ENCODE data around the gene XPA. TPM values are rescaled to one million over a fixed set of nuclear protein-coding genes. Genes with fewer than 3 reads are reported as not detected.
A peak's percentile ranks its signal among the peaks of the same experiment; 100 is the strongest.

XPA gene
- total RNA-seq, 1 donor from 2014 or later = 13.7 TPM

DNA sequence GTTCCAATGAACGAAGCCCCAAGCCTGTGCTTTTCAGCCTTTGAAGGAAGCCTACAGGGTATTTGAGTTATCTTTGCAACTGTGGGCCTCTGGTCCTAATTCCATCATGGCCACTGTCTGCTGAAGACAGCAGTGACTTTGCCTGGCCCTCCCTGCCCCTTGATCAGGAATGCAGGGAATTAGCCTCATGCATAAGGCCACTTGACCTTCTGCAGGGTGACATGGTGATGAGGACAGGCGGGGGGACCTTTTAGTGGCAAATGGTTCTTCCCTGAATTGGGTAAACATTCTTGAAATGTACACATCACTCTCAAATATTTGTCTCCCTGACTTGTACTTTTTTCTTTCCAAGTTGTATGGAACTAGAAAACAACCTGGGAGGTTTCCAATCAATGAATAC is 25.2 kb upstream of the XPA start:
- no peak for DNase-seq (ENCODE audit: extremely low spot score, unreplicated experiment)
- TF ChIP-seq, protein P1, sequence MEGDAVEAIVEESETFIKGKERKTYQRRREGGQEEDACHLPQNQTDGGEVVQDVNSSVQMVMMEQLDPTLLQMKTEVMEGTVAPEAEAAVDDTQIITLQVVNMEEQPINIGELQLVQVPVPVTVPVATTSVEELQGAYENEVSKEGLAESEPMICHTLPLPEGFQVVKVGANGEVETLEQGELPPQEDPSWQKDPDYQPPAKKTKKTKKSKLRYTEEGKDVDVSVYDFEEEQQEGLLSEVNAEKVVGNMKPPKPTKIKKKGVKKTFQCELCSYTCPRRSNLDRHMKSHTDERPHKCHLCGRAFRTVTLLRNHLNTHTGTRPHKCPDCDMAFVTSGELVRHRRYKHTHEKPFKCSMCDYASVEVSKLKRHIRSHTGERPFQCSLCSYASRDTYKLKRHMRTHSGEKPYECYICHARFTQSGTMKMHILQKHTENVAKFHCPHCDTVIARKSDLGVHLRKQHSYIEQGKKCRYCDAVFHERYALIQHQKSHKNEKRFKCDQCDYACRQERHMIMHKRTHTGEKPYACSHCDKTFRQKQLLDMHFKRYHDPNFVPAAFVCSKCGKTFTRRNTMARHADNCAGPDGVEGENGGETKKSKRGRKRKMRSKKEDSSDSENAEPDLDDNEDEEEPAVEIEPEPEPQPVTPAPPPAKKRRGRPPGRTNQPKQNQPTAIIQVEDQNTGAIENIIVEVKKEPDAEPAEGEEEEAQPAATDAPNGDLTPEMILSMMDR (conservative IDR thresholded peaks at IDR 0.05) = no peak
- H3K9me3 Mint-ChIP-seq = peaks cover 11% of the 10 kb centered on the region
- peaks cover 28% of the 10 kb centered on the region for H3K27me3 Mint-ChIP-seq
- H3K27ac Mint-ChIP-seq = no peak overlapping the region
- H3K4me1 Mint-ChIP-seq (ENCODE audit: unreplicated experiment) = no peaks in the 10 kb centered on the region
- no peak overlapping the region for H3K4me3 Mint-ChIP-seq
- H3K36me3 Mint-ChIP-seq = no peaks in the 10 kb centered on the region

DNA sequence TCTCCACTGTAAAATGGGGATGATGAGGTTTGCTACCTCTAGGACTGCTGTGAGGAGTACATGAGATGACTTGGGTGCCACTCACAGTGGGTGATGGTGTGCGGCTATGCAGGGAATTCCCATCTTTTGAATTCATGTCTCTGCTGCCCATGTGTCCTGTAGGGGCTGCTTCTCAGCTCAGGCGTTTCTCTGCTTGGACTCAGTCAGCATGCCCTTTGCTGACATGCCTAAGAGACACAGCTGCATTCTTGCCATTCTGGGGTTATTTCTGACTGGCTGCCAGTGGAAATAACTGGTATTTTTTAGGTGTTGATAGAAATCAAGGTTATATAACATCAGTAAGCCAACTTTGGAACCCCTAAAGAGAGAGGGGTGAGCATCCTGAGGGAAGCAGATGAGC is 24.3 kb upstream of the XPA start:
- DNase-seq (ENCODE audit: extremely low spot score, unreplicated experiment) = no peak
- Mint-ChIP-seq H3K4me1 (ENCODE audit: unreplicated experiment) (no peaks in the 10 kb centered on the region), H3K4me3 (no peak overlapping the region), H3K36me3 (no peaks in the 10 kb centered on the region), H3K9me3 (peaks cover 11% of the 10 kb centered on the region), H3K27me3 (peaks cover 27% of the 10 kb centered on the region), H3K27ac (no peak overlapping the region)
- TF ChIP-seq, protein P1 (conservative IDR thresholded peaks at IDR 0.05) = no peak

DNA sequence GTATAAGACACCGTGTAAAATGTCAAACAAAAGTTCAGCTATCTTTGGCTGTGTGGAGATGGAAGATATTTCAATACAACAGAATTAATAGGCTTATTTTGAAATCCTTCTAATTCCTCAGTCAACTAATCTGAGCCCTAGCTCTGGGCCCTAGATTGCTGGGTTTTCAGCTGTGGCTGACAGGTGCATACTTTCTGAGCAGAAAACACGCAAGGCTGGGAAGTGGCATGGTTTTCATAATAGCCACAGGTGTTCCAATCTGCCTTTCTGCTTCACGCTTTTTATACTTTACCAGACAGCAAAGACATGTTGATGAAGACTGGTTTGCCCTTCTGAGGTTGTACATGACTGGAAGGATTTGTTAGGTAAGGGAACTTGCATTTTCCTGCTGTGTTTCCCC is 20.7 kb upstream of the XPA start:
- Mint-ChIP-seq H3K27ac (no peak overlapping the region), H3K9me3 (peaks cover 11% of the 10 kb centered on the region), H3K4me1 (ENCODE audit: unreplicated experiment) (no peaks in the 10 kb centered on the region), H3K36me3 (no peaks in the 10 kb centered on the region), H3K4me3 (no peak overlapping the region), H3K27me3 (peaks cover 23% of the 10 kb centered on the region)
- DNase-seq (ENCODE audit: extremely low spot score, unreplicated experiment) = no peak
- TF ChIP-seq, protein P1 (conservative IDR thresholded peaks at IDR 0.05) = no peak

DNA sequence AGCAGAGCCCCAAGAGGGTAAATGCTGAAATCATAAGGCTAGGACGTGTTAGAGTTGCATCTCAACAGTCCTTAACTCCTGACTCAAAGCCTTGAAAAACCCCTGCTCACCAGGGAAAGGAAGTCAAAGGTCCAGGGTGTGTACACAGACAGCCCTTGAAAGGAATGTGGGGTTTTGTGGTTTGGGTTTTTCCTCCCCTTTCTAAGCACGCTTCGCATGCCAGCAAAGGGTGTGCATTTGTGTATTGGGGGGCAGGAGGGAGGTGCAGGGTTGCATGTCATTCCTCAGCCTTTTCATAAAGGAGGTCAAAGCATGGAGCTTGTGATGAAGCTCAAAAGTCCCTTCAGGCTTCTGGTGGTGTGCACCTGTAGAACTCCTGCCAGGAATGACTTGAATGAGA is 17.3 kb upstream of the XPA start:
- Mint-ChIP-seq H3K9me3 (peaks cover 6% of the 10 kb centered on the region), H3K4me3 (no peak overlapping the region), H3K27ac (peak overlapping the region; percentile 59), H3K27me3 (peaks cover 29% of the 10 kb centered on the region), H3K36me3 (no peaks in the 10 kb centered on the region), H3K4me1 (ENCODE audit: unreplicated experiment) (peaks cover 8% of the 10 kb centered on the region)
- TF ChIP-seq, protein P1 (conservative IDR thresholded peaks at IDR 0.05) = no peak
- DNase-seq (ENCODE audit: extremely low spot score, unreplicated experiment) = no peak

DNA sequence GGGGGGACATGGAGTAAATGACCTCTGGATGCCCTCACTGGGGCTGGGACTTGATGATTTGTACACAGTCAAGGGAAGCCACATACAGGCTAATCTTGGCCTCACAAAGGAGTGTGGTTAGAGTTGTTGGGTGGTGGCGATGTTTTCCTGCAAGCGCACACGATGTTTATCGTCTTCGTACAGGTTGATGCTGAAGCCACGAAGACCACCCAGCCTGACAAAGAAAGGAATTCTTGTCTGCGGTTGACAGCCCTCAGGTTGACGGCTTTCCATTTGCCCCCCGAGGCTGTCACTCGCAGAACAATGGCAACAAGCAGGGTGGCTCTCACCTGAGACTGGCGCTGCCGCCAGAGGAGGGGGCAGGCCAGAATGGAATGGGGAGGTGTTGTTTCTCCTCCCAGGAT is 14.1 kb upstream of the XPA start:
- TF ChIP-seq, protein P1 (conservative IDR thresholded peaks at IDR 0.05) = no peak
- Mint-ChIP-seq H3K27ac (no peak overlapping the region), H3K36me3 (no peaks in the 10 kb centered on the region), H3K27me3 (peaks cover 40% of the 10 kb centered on the region), H3K9me3 (no peaks in the 10 kb centered on the region), H3K4me3 (peak overlapping the region; percentile 13), H3K4me1 (ENCODE audit: unreplicated experiment) (peaks cover 8% of the 10 kb centered on the region)
- DNase-seq (ENCODE audit: extremely low spot score, unreplicated experiment) = no peak
